Measurements from ENCODE around the gene GSAP. TPM values are rescaled to one million over a fixed set of nuclear protein-coding genes. Genes with fewer than 3 reads are reported as not detected.

GSAP gene
- total RNA-seq, 1 experiment from 2014 or later: 2.0 TPM

DNA sequence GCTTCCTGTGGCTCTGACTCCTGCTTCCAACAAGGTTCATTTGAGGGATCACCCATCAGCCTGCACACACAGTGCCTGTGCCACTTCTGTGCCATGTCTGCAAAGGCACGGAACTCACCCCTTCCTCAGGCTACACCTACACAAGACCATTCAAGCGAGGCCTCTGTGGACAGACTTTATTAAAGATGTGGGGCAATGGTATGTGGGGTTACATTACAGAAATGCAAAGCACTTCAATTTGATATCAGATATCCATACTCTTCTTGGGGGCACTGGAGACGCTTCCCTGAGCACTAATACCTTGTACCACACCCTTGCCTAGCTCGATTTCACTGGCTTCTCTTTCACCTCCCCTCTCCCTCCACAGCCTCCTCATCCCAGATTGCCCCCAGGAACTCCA, 132.1 kb downstream of the GSAP start:
- ATAC-seq (no peak), DNase-seq (ENCODE audit: low spot score) (no peak)
- TF ChIP-seq, protein P1, sequence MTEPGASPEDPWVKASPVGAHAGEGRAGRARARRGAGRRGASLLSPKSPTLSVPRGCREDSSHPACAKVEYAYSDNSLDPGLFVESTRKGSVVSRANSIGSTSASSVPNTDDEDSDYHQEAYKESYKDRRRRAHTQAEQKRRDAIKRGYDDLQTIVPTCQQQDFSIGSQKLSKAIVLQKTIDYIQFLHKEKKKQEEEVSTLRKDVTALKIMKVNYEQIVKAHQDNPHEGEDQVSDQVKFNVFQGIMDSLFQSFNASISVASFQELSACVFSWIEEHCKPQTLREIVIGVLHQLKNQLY (CRISPR knock-in tag; IDR thresholded peaks at IDR 0.05): no peak
- TF ChIP-seq ZNF396 (CRISPR knock-in tag; IDR thresholded peaks at IDR 0.05; ENCODE audit: borderline replicate concordance) (no peak), SP1 (CRISPR knock-in tag; conservative IDR thresholded peaks at IDR 0.05) (no peak), GRHL2 (CRISPR knock-in tag; IDR thresholded peaks at IDR 0.05; ENCODE audit: insufficient replicate concordance, severe bottlenecking) (no peak), KAT7 (CRISPR knock-in tag; IDR thresholded peaks at IDR 0.05; ENCODE audit: borderline replicate concordance) (no peak), CREM (CRISPR knock-in tag; IDR thresholded peaks at IDR 0.05) (no peak), IRF2 (CRISPR knock-in tag; IDR thresholded peaks at IDR 0.05; ENCODE audit: borderline replicate concordance, low read depth) (no peak), ESRRA (CRISPR knock-in tag; IDR thresholded peaks at IDR 0.05; ENCODE audit: borderline replicate concordance) (no peak), NFYB (CRISPR knock-in tag; conservative IDR thresholded peaks at IDR 0.05; ENCODE audit: low read depth) (no peak), ETV6 (CRISPR knock-in tag; IDR thresholded peaks at IDR 0.05) (no peak), ZNF138 (CRISPR knock-in tag; conservative IDR thresholded peaks at IDR 0.05) (no peak), ZBTB21 (CRISPR knock-in tag; IDR thresholded peaks at IDR 0.05; ENCODE audit: borderline replicate concordance) (no peak)
- TF ChIP-seq, protein P2, sequence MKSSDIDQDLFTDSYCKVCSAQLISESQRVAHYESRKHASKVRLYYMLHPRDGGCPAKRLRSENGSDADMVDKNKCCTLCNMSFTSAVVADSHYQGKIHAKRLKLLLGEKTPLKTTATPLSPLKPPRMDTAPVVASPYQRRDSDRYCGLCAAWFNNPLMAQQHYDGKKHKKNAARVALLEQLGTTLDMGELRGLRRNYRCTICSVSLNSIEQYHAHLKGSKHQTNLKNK (CRISPR knock-in tag; IDR thresholded peaks at IDR 0.05): no peak
- TF ChIP-seq, protein P3, sequence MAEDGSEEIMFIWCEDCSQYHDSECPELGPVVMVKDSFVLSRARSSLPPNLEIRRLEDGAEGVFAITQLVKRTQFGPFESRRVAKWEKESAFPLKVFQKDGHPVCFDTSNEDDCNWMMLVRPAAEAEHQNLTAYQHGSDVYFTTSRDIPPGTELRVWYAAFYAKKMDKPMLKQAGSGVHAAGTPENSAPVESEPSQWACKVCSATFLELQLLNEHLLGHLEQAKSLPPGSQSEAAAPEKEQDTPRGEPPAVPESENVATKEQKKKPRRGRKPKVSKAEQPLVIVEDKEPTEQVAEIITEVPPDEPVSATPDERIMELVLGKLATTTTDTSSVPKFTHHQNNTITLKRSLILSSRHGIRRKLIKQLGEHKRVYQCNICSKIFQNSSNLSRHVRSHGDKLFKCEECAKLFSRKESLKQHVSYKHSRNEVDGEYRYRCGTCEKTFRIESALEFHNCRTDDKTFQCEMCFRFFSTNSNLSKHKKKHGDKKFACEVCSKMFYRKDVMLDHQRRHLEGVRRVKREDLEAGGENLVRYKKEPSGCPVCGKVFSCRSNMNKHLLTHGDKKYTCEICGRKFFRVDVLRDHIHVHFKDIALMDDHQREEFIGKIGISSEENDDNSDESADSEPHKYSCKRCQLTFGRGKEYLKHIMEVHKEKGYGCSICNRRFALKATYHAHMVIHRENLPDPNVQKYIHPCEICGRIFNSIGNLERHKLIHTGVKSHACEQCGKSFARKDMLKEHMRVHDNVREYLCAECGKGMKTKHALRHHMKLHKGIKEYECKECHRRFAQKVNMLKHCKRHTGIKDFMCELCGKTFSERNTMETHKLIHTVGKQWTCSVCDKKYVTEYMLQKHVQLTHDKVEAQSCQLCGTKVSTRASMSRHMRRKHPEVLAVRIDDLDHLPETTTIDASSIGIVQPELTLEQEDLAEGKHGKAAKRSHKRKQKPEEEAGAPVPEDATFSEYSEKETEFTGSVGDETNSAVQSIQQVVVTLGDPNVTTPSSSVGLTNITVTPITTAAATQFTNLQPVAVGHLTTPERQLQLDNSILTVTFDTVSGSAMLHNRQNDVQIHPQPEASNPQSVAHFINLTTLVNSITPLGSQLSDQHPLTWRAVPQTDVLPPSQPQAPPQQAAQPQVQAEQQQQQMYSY (CRISPR knock-in tag; IDR thresholded peaks at IDR 0.05): no peak
- TF ChIP-seq, protein P4, sequence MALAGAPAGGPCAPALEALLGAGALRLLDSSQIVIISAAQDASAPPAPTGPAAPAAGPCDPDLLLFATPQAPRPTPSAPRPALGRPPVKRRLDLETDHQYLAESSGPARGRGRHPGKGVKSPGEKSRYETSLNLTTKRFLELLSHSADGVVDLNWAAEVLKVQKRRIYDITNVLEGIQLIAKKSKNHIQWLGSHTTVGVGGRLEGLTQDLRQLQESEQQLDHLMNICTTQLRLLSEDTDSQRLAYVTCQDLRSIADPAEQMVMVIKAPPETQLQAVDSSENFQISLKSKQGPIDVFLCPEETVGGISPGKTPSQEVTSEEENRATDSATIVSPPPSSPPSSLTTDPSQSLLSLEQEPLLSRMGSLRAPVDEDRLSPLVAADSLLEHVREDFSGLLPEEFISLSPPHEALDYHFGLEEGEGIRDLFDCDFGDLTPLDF (CRISPR knock-in tag; IDR thresholded peaks at IDR 0.05): no peak
- TF ChIP-seq, protein P5, sequence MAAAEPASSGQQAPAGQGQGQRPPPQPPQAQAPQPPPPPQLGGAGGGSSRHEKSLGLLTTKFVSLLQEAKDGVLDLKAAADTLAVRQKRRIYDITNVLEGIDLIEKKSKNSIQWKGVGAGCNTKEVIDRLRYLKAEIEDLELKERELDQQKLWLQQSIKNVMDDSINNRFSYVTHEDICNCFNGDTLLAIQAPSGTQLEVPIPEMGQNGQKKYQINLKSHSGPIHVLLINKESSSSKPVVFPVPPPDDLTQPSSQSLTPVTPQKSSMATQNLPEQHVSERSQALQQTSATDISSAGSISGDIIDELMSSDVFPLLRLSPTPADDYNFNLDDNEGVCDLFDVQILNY (CRISPR knock-in tag; IDR thresholded peaks at IDR 0.05): no peak
- TF ChIP-seq, protein P6, sequence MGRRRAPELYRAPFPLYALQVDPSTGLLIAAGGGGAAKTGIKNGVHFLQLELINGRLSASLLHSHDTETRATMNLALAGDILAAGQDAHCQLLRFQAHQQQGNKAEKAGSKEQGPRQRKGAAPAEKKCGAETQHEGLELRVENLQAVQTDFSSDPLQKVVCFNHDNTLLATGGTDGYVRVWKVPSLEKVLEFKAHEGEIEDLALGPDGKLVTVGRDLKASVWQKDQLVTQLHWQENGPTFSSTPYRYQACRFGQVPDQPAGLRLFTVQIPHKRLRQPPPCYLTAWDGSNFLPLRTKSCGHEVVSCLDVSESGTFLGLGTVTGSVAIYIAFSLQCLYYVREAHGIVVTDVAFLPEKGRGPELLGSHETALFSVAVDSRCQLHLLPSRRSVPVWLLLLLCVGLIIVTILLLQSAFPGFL (CRISPR knock-in tag; IDR thresholded peaks at IDR 0.05; ENCODE audit: borderline replicate concordance): no peak
- TF ChIP-seq, protein P7, sequence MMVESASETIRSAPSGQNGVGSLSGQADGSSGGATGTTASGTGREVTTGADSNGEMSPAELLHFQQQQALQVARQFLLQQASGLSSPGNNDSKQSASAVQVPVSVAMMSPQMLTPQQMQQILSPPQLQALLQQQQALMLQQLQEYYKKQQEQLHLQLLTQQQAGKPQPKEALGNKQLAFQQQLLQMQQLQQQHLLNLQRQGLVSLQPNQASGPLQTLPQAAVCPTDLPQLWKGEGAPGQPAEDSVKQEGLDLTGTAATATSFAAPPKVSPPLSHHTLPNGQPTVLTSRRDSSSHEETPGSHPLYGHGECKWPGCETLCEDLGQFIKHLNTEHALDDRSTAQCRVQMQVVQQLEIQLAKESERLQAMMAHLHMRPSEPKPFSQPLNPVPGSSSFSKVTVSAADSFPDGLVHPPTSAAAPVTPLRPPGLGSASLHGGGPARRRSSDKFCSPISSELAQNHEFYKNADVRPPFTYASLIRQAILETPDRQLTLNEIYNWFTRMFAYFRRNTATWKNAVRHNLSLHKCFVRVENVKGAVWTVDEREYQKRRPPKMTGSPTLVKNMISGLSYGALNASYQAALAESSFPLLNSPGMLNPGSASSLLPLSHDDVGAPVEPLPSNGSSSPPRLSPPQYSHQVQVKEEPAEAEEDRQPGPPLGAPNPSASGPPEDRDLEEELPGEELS (CRISPR knock-in tag; IDR thresholded peaks at IDR 0.05): no peak
- TF ChIP-seq, protein P8, sequence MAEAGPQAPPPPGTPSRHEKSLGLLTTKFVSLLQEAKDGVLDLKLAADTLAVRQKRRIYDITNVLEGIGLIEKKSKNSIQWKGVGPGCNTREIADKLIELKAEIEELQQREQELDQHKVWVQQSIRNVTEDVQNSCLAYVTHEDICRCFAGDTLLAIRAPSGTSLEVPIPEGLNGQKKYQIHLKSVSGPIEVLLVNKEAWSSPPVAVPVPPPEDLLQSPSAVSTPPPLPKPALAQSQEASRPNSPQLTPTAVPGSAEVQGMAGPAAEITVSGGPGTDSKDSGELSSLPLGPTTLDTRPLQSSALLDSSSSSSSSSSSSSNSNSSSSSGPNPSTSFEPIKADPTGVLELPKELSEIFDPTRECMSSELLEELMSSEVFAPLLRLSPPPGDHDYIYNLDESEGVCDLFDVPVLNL (CRISPR knock-in tag; IDR thresholded peaks at IDR 0.05; ENCODE audit: borderline replicate concordance, low read depth): no peak
- H3K36me3 Mint-ChIP-seq: no peaks in the 10 kb centered on the region
- no peak overlapping the region for H3K4me3 Mint-ChIP-seq
- peaks cover 15% of the 10 kb centered on the region for H3K9me3 Mint-ChIP-seq
- H3K27ac Mint-ChIP-seq: no peak overlapping the region
- ChIA-PET POLR2A (no interaction called here), CTCF (interaction anchor here (2.0 kb wide), 1 partner anchor 37 kb away, joined by 7 read pairs; no protein-coding TSS in a partner anchor)
- peaks cover 3% of the 10 kb centered on the region for H3K27me3 Mint-ChIP-seq (ENCODE audit: low read depth)
- H3K4me1 Mint-ChIP-seq: no peaks in the 10 kb centered on the region
